GM18870 (cell line): Measurements from ENCODE around the gene CPNE2.
"Not testable (repeated sequence)": the region's sequence is repeated elsewhere in the genome, so short reads cannot be mapped to it uniquely, and the experiment has no call there.

ENCODE experiments used
- ATAC-seq: cut with Tn5 transposase; IDR thresholded peaks from one replicate; pipeline ENCODE4 v1.9.1; 2021; ENCODE audit warnings: moderate library complexity; ENCODE audit not compliant: unreplicated experiment

The CPNE2 gene

GRCh38 chr16:57091975-57092785 is at the start of gene CPNE2:
Gene CPNE2 (plus strand): TSS chr16:57092583. CDS start chr16:57110743, 18,160 bp downstream.
- no peak for ATAC-seq

- ATAC-seq, result no peak
These were observed 49.1 kb upstream of the CPNE2 start for GRCh38 chr16:57043248-57043647.

- no peak for ATAC-seq
These were observed 47.3 kb upstream of the CPNE2 start for GRCh38 chr16:57044931-57045693.

- ATAC-seq, result no peak
These were observed 46.5 kb upstream of the CPNE2 start for GRCh38 chr16:57045694-57046381.

- no peak for ATAC-seq
These were observed 44.3 kb upstream of the CPNE2 start for GRCh38 chr16:57048095-57048494.

- ATAC-seq, result peak; percentile 57
These were observed 42.7 kb upstream of the CPNE2 start for GRCh38 chr16:57049678-57050077.

- no peak for ATAC-seq
These were observed 40.6 kb upstream of the CPNE2 start for GRCh38 chr16:57051696-57052228.

- ATAC-seq, result no peak
These were observed 39.2 kb upstream of the CPNE2 start for GRCh38 chr16:57053206-57053605.

GRCh38 chr16:57054338-57054737 is 38.0 kb upstream of the CPNE2 start:
- no peak for ATAC-seq

GRCh38 chr16:57054771-57055170 is 37.6 kb upstream of the CPNE2 start:
- no peak for ATAC-seq

- no peak for ATAC-seq
These were observed 36.7 kb upstream of the CPNE2 start for GRCh38 chr16:57055671-57056070.

- ATAC-seq, result no peak
These were observed 34.0 kb upstream of the CPNE2 start for GRCh38 chr16:57058291-57058861.

GRCh38 chr16:57060323-57061083 is 31.9 kb upstream of the CPNE2 start:
- ATAC-seq, result no peak

- ATAC-seq, result no peak
These were observed 31.1 kb upstream of the CPNE2 start for GRCh38 chr16:57061084-57061905.

- ATAC-seq, result no peak
These were observed 30.1 kb upstream of the CPNE2 start for GRCh38 chr16:57062329-57062728.

GRCh38 chr16:57063189-57063588 is 29.2 kb upstream of the CPNE2 start:
- not testable (repeated sequence) for ATAC-seq

- ATAC-seq, result no peak
These were observed 27.4 kb upstream of the CPNE2 start for GRCh38 chr16:57064995-57065394.

GRCh38 chr16:57066625-57067024 is 25.8 kb upstream of the CPNE2 start:
- ATAC-seq, result no peak

GRCh38 chr16:57067347-57067746 is 25.0 kb upstream of the CPNE2 start:
- ATAC-seq, result no peak
